Activated naive CD4-positive, alpha-beta T cell treated with anti-CD3 and anti-CD28 coated beads for 36 hours (primary cell): Measurements from ENCODE around the gene ATP6V0E1. TPM values are rescaled to one million over a fixed set of nuclear protein-coding genes. Genes with fewer than 3 reads are reported as not detected.
"Not testable (repeated sequence)": the region's sequence is repeated elsewhere in the genome, so short reads cannot be mapped to it uniquely, and the experiment has no call there.

Experiments used
- CTCF ChIA-PET: fragments of 350-600 bp; sonication (Branson Sonifier 250); formaldehyde crosslinking; loops from one replicate; lab custom pipeline; 2021; ENCODE audit warnings: antibody characterized with exemption; lab: Charles Lee
- DNase-seq: peaks from one replicate; pipeline ENCODE4 v3.0.0-alpha.2; 2020
- H3K27ac Mint-ChIP-seq: one replicate; pipeline ENCODE4 v1.8.0; 2021; ENCODE audit warnings: mild to moderate bottlenecking, mixed read lengths
- H3K27me3 Mint-ChIP-seq: one replicate; pipeline ENCODE4 v1.8.0; 2021; ENCODE audit warnings: low read depth, mixed read lengths
- H3K36me3 Mint-ChIP-seq: one replicate; pipeline ENCODE4 v1.8.0; 2021; ENCODE audit warnings: low read depth, mixed read lengths
- H3K4me1 Mint-ChIP-seq: one replicate; pipeline ENCODE4 v1.8.0; 2021; ENCODE audit warnings: low read depth, mixed read lengths
- H3K4me3 Mint-ChIP-seq: one replicate; pipeline ENCODE4 v1.8.0; 2021; ENCODE audit warnings: mild to moderate bottlenecking, moderate library complexity, mixed read lengths
- H3K9me3 Mint-ChIP-seq: one replicate; pipeline ENCODE4 v1.8.0; 2021; ENCODE audit warnings: mixed read lengths
- intact Hi-C: fragments of 100-400 bp; cut with micrococcal nuclease; formaldehyde crosslinking; loops from one replicate; pipeline ENCODE4 v1.15.1; 2023
- total RNA-seq, 2 experiments: library from RNA; stranded (reverse); gene quantifications; one replicate each; pipeline ENCODE4 v1.2.3, GENCODE V29; 2021

The ATP6V0E1 gene
- total RNA-seq, 2 experiments from 2014 or later, result 70.9 to 71.9 TPM

GRCh38 chr5:173042763-173043107, 59.2 kb downstream of the ATP6V0E1 start:
- Mint-ChIP-seq H3K36me3 (no peaks in the 10 kb centered on the region), H3K4me3 (no peak overlapping the region), H3K27me3 (no peaks in the 10 kb centered on the region), H3K27ac (no peak overlapping the region), H3K9me3 (no peaks in the 10 kb centered on the region), H3K4me1 (peaks cover 20% of the 10 kb centered on the region)
- DNase-seq, result no peak
- intact Hi-C loops, result no loop called here
- CTCF ChIA-PET, result interaction anchor here (0.6 to 0.9 kb wide), 3 partner anchors 11 to 47 kb away, joined by 3 to 5 read pairs (median 4); no protein-coding TSS in a partner anchor

- Mint-ChIP-seq H3K4me1 (no peaks in the 10 kb centered on the region), H3K27me3 (no peaks in the 10 kb centered on the region), H3K4me3 (no peak overlapping the region), H3K9me3 (no peaks in the 10 kb centered on the region), H3K36me3 (no peaks in the 10 kb centered on the region), H3K27ac (no peak overlapping the region)
- DNase-seq, result no peak
- intact Hi-C loops, result no loop called here
- CTCF ChIA-PET, result no interaction called here
Observed at GRCh38 chr5:173045474-173045873, 61.9 kb downstream of the ATP6V0E1 start.

- CTCF ChIA-PET, H3K27me3 Mint-ChIP-seq, intact Hi-C loops, DNase-seq, H3K4me3 Mint-ChIP-seq, H3K9me3 Mint-ChIP-seq, H3K27ac Mint-ChIP-seq, H3K36me3 Mint-ChIP-seq, H3K4me1 Mint-ChIP-seq: not testable (repeated sequence)
Observed at GRCh38 chr5:173047096-173047837, 63.7 kb downstream of the ATP6V0E1 start.

- Mint-ChIP-seq H3K36me3 (no peaks in the 10 kb centered on the region), H3K4me1 (peaks cover under 1% of the 10 kb centered on the region), H3K9me3 (no peaks in the 10 kb centered on the region), H3K27ac (no peak overlapping the region), H3K4me3 (no peak overlapping the region), H3K27me3 (no peaks in the 10 kb centered on the region)
- DNase-seq, result no peak
- CTCF ChIA-PET, result no interaction called here
- intact Hi-C loops, result no loop called here
Observed at GRCh38 chr5:173047838-173048105, 64.2 kb downstream of the ATP6V0E1 start.

- CTCF ChIA-PET, result interaction anchor here (0.7 kb wide), 1 partner anchor 67 kb away, joined by 3 read pairs; the partner anchor contains the start of gene ATP6V0E1
Observed at GRCh38 chr5:173050791-173051190, 67.2 kb downstream of the ATP6V0E1 start.

GRCh38 chr5:173051746-173052145, 68.2 kb downstream of the ATP6V0E1 start:
- CTCF ChIA-PET, result no interaction called here
- no peaks in the 10 kb centered on the region for H3K27me3 Mint-ChIP-seq
- H3K27ac Mint-ChIP-seq, result no peak overlapping the region

More at GRCh38 chr5:173050791-173051190, 67.2 kb downstream of the ATP6V0E1 start:
- no peak for DNase-seq
- no peaks in the 10 kb centered on the region for H3K27me3 Mint-ChIP-seq
- intact Hi-C loops, result no loop called here
- H3K36me3 Mint-ChIP-seq, result no peaks in the 10 kb centered on the region
- H3K4me1 Mint-ChIP-seq, result peaks cover 24% of the 10 kb centered on the region
- H3K9me3 Mint-ChIP-seq, result no peaks in the 10 kb centered on the region
- no peak overlapping the region for H3K27ac Mint-ChIP-seq
- H3K4me3 Mint-ChIP-seq, result no peak overlapping the region

GRCh38 chr5:173053041-173053440, 69.5 kb downstream of the ATP6V0E1 start:
- no peak overlapping the region for H3K27ac Mint-ChIP-seq
- no peak overlapping the region for H3K4me3 Mint-ChIP-seq
- no peaks in the 10 kb centered on the region for H3K27me3 Mint-ChIP-seq
- peaks cover 24% of the 10 kb centered on the region for H3K4me1 Mint-ChIP-seq
- no peaks in the 10 kb centered on the region for H3K9me3 Mint-ChIP-seq
- DNase-seq, result no peak
- H3K36me3 Mint-ChIP-seq, result no peaks in the 10 kb centered on the region
- intact Hi-C loops, result no loop called here
- CTCF ChIA-PET, result interaction anchor here (0.6 to 1.2 kb wide), 3 partner anchors 10 to 69 kb away, joined by 4 to 8 read pairs (median 4); partner anchors contain the start of gene ATP6V0E1

More at GRCh38 chr5:173051746-173052145, 68.2 kb downstream of the ATP6V0E1 start:
- no peak for DNase-seq
- H3K9me3 Mint-ChIP-seq, result no peaks in the 10 kb centered on the region
- peaks cover 24% of the 10 kb centered on the region for H3K4me1 Mint-ChIP-seq
- intact Hi-C loops, result no loop called here
- H3K36me3 Mint-ChIP-seq, result no peaks in the 10 kb centered on the region
- no peak overlapping the region for H3K4me3 Mint-ChIP-seq

- H3K27me3 Mint-ChIP-seq, result no peaks in the 10 kb centered on the region
- peaks cover 31% of the 10 kb centered on the region for H3K4me1 Mint-ChIP-seq
- CTCF ChIA-PET, result no interaction called here
- intact Hi-C loops, result loop anchor here (5.0 kb wide), 1 partner anchor 223 kb away; the partner anchor contains the start of gene ERGIC1
- no peaks in the 10 kb centered on the region for H3K9me3 Mint-ChIP-seq
- H3K4me3 Mint-ChIP-seq, result peak overlapping the region; percentile 89
- peak overlapping the region; percentile 92 for H3K27ac Mint-ChIP-seq
- H3K36me3 Mint-ChIP-seq, result no peaks in the 10 kb centered on the region
- no peak for DNase-seq
Observed at GRCh38 chr5:173055042-173055721, 71.6 kb downstream of the ATP6V0E1 start.

GRCh38 chr5:173055722-173055982, 72.1 kb downstream of the ATP6V0E1 start:
- H3K9me3 Mint-ChIP-seq, result no peaks in the 10 kb centered on the region
- peak overlapping the region; percentile 89 for H3K4me3 Mint-ChIP-seq
- H3K36me3 Mint-ChIP-seq, result no peaks in the 10 kb centered on the region
- peaks cover 35% of the 10 kb centered on the region for H3K4me1 Mint-ChIP-seq
- DNase-seq, result peak; percentile 30
- no peaks in the 10 kb centered on the region for H3K27me3 Mint-ChIP-seq
- CTCF ChIA-PET, result no interaction called here
- peak overlapping the region; percentile 92 for H3K27ac Mint-ChIP-seq
- intact Hi-C loops, result loop anchor here (5.0 kb wide), 1 partner anchor 223 kb away; the partner anchor contains the start of gene ERGIC1

- Mint-ChIP-seq H3K4me3 (peak within 1 kb of the TSS; percentile 91), H3K36me3 (no peaks in the 10 kb centered on the region), H3K27me3 (no peaks in the 10 kb centered on the region), H3K27ac (peak within 1 kb of the TSS; percentile 97), H3K4me1 (peaks cover 40% of the 10 kb centered on the region), H3K9me3 (no peaks in the 10 kb centered on the region)
- DNase-seq, result peak; percentile 98
- intact Hi-C loops, result loop anchor here (1.0 to 5.0 kb wide), 7 partner anchors 88 to 881 kb away; partner anchors contain the start of genes BNIP1, BOD1, CPEB4 and ERGIC1
- CTCF ChIA-PET, result interaction anchor here (0.7 to 2.3 kb wide), 4 partner anchors 16 to 89 kb away, joined by 3 to 20 read pairs (median 4); partner anchors contain the start of gene ATP6V0E1
Observed at GRCh38 chr5:173055983-173056782, 72.6 kb downstream of the ATP6V0E1 start, which contains the start of gene CREBRF. Gene CREBRF (plus strand): TSS chr5:173056352. CDS start chr5:173080776, 24,424 bp downstream.

GRCh38 chr5:173056783-173057061, 73.2 kb downstream of the ATP6V0E1 start:
- peak overlapping the region; percentile 91 for H3K4me3 Mint-ChIP-seq
- H3K4me1 Mint-ChIP-seq, result peaks cover 45% of the 10 kb centered on the region
- CTCF ChIA-PET, result interaction anchor here (0.7 to 2.3 kb wide), 7 partner anchors 17 to 88 kb away, joined by 3 to 20 read pairs (median 4); partner anchors contain the start of gene ATP6V0E1
- peak overlapping the region; percentile 97 for H3K27ac Mint-ChIP-seq
- no peaks in the 10 kb centered on the region for H3K36me3 Mint-ChIP-seq
- no peak for DNase-seq
- no peaks in the 10 kb centered on the region for H3K9me3 Mint-ChIP-seq
- intact Hi-C loops, result loop anchor here (1.0 to 5.0 kb wide), 13 partner anchors 9 to 882 kb away; partner anchors contain the start of genes BNIP1, BOD1, CPEB4 and ERGIC1
- H3K27me3 Mint-ChIP-seq, result no peaks in the 10 kb centered on the region
